NOMO-1 treated with dmso at 0.1 percent for 144 hours (cell line): Measurements from ENCODE around the gene CTXND1.
"Not testable (repeated sequence)": the region's sequence is repeated elsewhere in the genome, so short reads cannot be mapped to it uniquely, and the experiment has no call there.

Experiments
- DNase-seq: peaks from one replicate; lab custom pipeline; 2025; ENCODE audit not compliant: unreplicated experiment; lab: John Stamatoyannopoulos, UW

CTXND1 gene

DNA sequence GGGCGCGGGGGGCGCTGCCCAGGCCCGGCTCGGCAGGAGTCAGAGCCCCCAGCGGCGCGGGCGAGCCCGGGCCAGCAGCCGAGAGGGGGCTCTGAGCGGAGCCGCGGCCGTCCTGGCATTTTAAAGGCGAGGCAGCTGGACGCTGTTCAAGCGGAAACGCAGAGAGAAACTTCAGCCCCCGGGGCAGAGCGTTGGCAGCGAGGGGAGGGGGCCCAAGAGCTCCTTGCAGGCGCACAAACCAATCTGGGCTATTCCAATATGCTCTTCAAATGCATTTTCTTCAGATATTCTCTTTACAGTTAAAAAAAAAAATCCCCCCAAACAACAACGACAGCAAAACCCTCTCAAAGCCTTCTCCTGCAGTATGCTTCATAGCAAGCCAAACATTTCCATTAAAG is at the start of gene CTXND1:
CTXND1 (minus strand) TSS at position 93 of the 398 bp plus-strand sequence. CDS start 50,264 bp downstream, outside the sequence.
- DNase-seq: no peak

DNA sequence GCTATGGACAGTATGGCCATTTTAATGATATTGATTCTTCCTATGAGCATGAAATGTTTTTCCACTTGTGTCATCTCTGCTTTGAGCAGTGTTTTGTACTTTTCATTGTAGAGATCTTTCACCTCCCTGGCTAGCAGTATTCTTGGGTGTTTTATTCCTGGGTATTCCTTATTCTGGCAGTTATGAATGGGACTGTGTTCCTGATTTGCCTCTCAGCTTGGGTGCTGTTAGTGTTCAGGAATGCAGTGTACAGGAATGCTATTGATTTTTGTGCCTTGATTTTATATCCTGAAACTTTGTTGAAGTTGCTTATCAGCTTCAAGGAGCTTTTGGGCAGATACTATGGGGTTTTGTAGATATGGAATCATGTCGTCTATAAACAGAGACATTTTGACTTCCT is 49.5 kb upstream of the CTXND1 start:
- DNase-seq: no peak

GRCh38 chr15:80295777-80296176 is 43.8 kb upstream of the CTXND1 start:
- not testable (repeated sequence) for DNase-seq

GRCh38 chr15:80292079-80292478 is 40.1 kb upstream of the CTXND1 start:
- DNase-seq: no peak

DNA sequence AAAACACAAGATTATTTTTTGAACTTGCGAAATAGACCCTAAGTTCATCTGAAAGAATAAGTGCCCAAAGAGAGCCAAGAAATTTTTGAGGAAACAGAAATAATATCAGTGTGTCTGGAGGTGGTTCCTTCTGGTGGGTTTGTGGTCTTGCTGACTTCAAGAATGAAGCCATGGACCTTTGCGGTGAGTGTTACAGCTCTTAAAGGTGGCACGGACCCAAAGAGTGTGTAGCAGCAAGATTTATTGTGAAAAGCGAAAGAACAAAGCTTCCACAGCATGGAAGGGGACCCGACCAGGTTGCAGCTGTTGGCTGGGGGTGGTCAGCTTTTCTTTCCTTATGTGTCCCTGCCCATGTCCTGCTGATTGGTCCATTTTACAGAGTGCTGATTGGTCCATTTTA is 38.9 kb upstream of the CTXND1 start:
- not testable (repeated sequence) for DNase-seq

DNA sequence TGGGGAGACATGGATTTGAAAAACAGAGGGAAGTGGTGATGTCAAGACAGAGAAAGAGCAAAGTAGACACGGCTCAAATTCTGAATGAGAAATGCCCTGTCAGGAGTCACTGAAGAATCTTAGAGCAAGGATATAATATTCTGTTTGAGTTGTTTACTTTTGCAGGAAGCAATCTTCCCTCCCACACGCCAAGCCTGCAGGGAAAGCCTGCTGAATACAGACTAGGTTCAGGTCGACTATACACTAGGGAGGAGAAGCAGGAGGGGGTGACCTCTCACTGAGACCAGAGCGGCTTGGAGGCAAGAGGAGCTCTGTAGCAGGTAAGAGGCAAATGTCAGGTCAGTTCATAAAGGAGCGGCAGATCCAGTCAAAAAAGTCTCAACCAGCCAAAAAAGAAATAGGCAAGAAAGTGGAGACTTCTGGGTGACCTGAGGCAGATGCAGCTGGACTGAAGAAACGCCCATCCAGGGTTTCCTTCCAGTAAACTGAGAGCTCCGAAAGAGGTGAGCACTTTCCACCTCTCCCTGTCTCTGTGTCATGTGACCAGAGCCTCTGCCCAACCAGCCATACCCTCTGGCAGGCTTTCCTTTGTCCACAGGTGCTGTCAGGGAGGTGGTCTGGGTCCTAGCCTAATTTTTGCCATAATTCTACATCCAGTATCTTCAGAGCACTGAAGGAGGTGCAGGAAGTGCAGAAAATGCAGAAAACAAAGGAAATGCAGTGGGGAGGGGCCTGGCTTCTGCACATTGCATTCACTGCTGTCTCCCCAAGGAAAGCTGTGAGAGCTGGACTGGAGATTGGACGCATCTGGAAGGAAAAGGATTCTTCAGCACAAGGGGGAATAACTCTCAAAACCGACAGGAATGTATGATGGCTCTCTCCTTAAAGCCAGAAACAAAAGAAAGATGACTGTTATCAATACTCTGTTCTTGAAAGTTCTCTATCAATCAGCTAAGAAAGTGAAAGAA is 37.8 kb upstream of the CTXND1 start:
- DNase-seq: no peak

- DNase-seq: no peak
Measured at GRCh38 chr15:80288131-80288530, 36.1 kb upstream of the CTXND1 start.

DNA sequence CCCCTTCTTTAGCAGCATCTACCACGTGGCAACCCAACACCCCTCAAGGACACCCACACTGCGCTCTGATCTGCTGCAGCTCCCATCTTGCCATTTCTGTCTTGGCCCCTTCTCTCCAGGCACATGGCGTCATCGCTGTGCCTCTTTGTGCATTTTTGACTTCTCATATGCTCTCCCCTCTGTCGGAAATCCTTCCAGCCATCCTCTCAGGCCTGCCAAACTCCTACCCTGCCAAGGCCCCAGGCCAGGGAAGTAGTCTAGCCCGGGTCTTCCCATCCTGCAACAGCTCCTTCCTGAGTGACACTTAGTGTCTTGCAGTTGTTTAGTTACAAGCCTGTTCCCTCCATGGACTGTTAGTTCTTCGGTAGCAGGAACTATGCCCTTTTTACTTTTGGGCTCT is 34.0 kb upstream of the CTXND1 start:
- DNase-seq: no peak

- no peak for DNase-seq
Measured at GRCh38 chr15:80285379-80285778, 33.4 kb upstream of the CTXND1 start.

DNA sequence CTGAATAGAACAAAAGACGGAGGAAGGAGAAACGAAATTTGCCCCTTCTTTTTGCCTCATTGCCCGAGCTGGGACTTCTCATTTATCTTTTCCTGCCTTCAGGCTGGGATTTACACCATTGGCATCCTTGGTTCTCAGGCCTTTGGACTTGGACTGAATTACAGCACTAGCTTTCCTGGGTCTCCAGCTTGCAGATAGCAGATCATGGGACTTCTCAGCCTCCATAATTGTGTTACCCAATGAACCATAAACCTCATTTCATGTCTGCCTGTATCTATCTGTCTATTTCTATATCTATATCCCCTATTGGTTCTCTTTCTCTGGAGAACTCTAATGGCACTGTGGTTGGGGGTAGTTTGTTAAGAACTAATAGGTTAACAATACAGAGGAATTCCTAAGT is 31.5 kb upstream of the CTXND1 start:
- no peak for DNase-seq

DNA sequence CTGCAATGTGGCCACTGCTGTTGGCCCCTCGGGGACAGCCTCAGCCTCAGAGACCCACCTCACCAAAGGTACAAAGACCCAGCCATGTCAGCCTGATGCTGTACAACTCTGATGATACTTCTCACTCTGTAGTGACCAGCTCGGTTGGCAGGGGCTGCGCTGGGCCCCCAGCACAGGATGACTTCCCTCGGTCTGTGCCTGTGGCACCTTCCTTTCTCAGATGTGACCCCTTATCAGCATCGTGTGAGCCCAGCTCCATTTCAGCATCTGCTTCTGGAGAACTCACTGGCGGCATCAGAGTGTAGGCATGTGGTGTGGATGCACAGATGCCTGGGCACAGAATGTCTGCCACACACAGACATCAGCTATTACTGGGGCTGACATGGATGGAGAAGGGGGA is 25.1 kb upstream of the CTXND1 start:
- no peak for DNase-seq

GRCh38 chr15:80275961-80276360 is 23.9 kb upstream of the CTXND1 start:
- no peak for DNase-seq

GRCh38 chr15:80274996-80275395 is 23.0 kb upstream of the CTXND1 start:
- DNase-seq: no peak

GRCh38 chr15:80274554-80274953 is 22.5 kb upstream of the CTXND1 start:
- DNase-seq: no peak

DNA sequence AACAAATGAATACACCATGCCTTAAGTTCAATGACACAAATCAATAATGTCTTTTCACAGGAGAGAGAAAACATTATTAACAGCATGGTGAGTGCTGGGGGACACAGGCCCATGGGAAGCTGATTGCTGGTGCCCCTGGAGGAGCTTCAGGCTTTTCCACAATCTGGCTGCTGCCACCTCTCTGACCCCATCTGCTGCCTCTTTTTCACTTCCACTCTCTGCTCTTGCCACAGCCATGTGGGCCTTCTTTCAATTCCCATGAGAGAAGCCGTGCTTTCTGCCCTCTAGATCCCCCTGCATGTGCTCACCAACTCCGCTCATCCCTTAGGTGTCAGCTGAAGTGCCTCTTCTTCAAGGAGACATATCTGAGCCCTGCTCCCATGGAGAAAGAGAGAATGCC is 21.0 kb upstream of the CTXND1 start:
- no peak for DNase-seq

GRCh38 chr15:80270472-80270871 is 18.5 kb upstream of the CTXND1 start:
- no peak for DNase-seq

DNA sequence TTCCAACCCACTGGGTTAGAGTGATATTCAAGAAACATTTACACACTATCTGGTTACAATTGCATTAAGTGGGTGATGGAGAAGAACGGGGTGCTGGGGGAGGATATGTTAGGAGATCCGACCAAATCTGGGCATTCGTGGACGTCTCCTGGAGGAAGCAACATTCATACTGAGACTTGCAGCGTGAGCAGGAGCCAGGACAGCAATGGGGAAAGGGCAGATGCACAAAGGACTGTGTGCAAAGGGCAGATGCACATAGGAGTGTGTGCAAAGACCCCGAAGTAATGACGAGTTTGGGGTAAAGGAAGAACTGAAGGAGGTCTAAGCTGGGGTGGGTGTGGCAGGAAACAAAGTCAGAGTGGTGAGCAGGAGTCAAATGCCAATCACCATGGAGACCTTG is 16.1 kb upstream of the CTXND1 start:
- DNase-seq: no peak

GRCh38 chr15:80267658-80268057 is 15.6 kb upstream of the CTXND1 start:
- no peak for DNase-seq

GRCh38 chr15:80266745-80267144 is 14.7 kb upstream of the CTXND1 start:
- DNase-seq: no peak

DNA sequence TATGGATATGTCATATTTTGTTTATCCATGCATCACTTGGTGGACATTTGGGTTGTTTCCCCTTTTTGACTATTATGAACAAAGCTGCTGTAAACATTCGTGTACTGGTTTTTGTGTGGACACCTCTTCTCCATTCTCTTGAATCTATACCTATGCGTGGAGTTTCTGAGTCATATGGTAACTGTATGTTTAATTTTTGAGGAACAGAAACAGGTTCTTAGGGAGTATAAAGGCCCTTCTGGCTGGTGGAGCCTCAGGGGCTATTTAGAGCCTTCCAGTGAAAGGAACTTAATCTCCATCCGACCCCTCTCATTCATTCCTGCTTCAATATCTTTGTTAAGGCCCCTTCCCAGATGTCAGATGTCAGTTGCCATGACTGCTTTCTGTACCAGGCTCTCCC is 14.1 kb upstream of the CTXND1 start:
- DNase-seq: peak; percentile 35

DNA sequence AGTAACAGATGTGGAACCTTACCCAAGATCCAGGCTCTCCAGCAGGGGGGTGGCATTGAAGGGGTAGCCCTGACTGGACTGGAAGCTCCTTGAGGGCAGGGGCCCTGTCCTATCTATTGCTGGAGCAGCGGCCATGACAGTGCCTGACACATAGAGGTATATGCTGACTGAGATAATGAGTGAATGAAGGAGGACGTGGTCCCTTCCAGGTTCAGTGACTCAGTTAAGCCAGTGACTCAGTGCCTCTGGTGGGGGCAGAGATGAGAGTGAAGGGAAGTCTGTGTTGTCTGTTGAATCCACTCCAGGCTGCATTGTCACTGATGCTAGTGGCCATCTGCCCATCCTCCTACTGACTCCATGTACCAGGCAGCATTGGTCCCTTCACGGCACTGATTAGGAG is 13.0 kb upstream of the CTXND1 start:
- DNase-seq: no peak

- no peak for DNase-seq
Measured at GRCh38 chr15:80264031-80264430, 12.0 kb upstream of the CTXND1 start.

- DNase-seq: no peak
Measured at GRCh38 chr15:80260551-80260950, 8.5 kb upstream of the CTXND1 start.
